SK-N-SH (cell line): ENCODE data around the gene MROH2A. TPM values are rescaled to one million over a fixed set of nuclear protein-coding genes. Genes with fewer than 3 reads are reported as not detected.

Experiments used
- CTCF ChIA-PET: fragments of 300-600, 350-600 bp; formaldehyde crosslinking; extraction: SDS; loops from one replicate; lab custom pipeline; 2021; lab: Yijun Ruan, JAX
- POLR2A ChIA-PET: fragments of 350-600 bp; sonication (Branson Sonifier 250); formaldehyde crosslinking; extraction: SDS; loops from one replicate; lab custom pipeline; 2020; ENCODE audit warnings: antibody characterized with exemption, inconsistent platforms; lab: Yijun Ruan, JAX
- DNase-seq: peaks from one replicate; pipeline ENCODE4 v3.0.0; 2012
- H2AFZ ChIP-seq: fragments of 200-600 bp; sonication (generic); 2 replicates; pipeline ENCODE4 v1.8.1; 2016; ENCODE audit warnings: antibody characterized with exemption, mild to moderate bottlenecking, low read depth
- H3F3A ChIP-seq: fragments of 200-600 bp; sonication (generic); replicated peaks from 2 replicates; pipeline ENCODE3; 2016; ENCODE audit warnings: antibody characterized with exemption, mild to moderate bottlenecking; ENCODE audit not compliant: insufficient read depth
- H3K27ac ChIP-seq, 2 experiments: fragments of 200-500 bp in 1 of 2; fragments of 200-600 bp in 1 of 2; sonication (Bioruptor generic) in 1 of 2; sonication (generic), shearing (Covaris generic) in 1 of 2; 2 replicates each; pipeline versions ENCODE4 v1.5.1 to v1.6.1; 2014 to 2016; ENCODE audit warnings: low read depth in 2 of 2, inconsistent platforms in 1 of 2, low read length in 1 of 2, mild to moderate bottlenecking in 1 of 2, mixed read lengths in 1 of 2
- H3K27me3 ChIP-seq: fragments of 200-600 bp; sonication (generic), shearing (Covaris generic); 2 replicates; pipeline ENCODE4 v1.6.1; 2016; ENCODE audit warnings: mixed run types; ENCODE audit not compliant: insufficient read depth
- H3K36me3 ChIP-seq, 2 experiments: fragments of 200-500 bp in 1 of 2; fragments of 200-600 bp in 1 of 2; sonication (Bioruptor generic) in 1 of 2; sonication (generic) in 1 of 2; replicated peaks in 1 of 2; 2 replicates each; pipeline versions ENCODE3 to v1.5.1; 2014 to 2016; ENCODE audit warnings: low read length in 1 of 2, mild to moderate bottlenecking in 1 of 2; ENCODE audit not compliant: insufficient read depth in 2 of 2, control insufficient read depth in 1 of 2
- H3K4me1 ChIP-seq, 2 experiments: fragments of 200-500 bp in 1 of 2; fragments of 200-600 bp in 1 of 2; sonication (Bioruptor generic) in 1 of 2; sonication (generic), shearing (Covaris generic) in 1 of 2; 2 replicates each; pipeline versions ENCODE4 v1.5.1 to v1.6.1; 2014 to 2016; ENCODE audit warnings: low read depth in 1 of 2, low read length in 1 of 2, mixed run types in 1 of 2; ENCODE audit not compliant: insufficient read depth in 2 of 2, control insufficient read depth in 1 of 2
- H3K4me2 ChIP-seq: fragments of 200-600 bp; sonication (generic), shearing (Covaris generic); 2 replicates; pipeline ENCODE4 v1.6.1; 2017; ENCODE audit warnings: mixed run types
- H3K4me3 ChIP-seq, 2 experiments: fragments of 200-500 bp in 1 of 2; fragments of 200-600 bp in 1 of 2; sonication (Bioruptor generic) in 1 of 2; sonication (generic), shearing (Covaris generic) in 1 of 2; 2 replicates each; pipeline versions ENCODE4 v1.5.1 to v1.8.1; 2014 to 2016; ENCODE audit warnings: low read depth in 2 of 2, inconsistent platforms in 1 of 2, low read length in 1 of 2, mild to moderate bottlenecking in 1 of 2, mixed read lengths in 1 of 2, moderate library complexity in 1 of 2
- H3K79me2 ChIP-seq: fragments of 200-600 bp; sonication (generic); 2 replicates; pipeline ENCODE4 v1.8.1; 2017; ENCODE audit warnings: mild to moderate bottlenecking; ENCODE audit not compliant: insufficient read depth
- H3K9ac ChIP-seq: fragments of 200-600 bp; sonication (generic); 2 replicates; pipeline ENCODE4 v1.6.1; 2017; ENCODE audit warnings: mixed run types
- H3K9me2 ChIP-seq: fragments of 200-600 bp; sonication (generic); 2 replicates; pipeline ENCODE4 v1.6.1; 2017; ENCODE audit warnings: mixed run types
- H3K9me3 ChIP-seq: fragments of 200-600 bp; sonication (generic); 2 replicates; pipeline ENCODE4 v1.6.1; 2017; ENCODE audit warnings: mixed run types, mild to moderate bottlenecking, moderate library complexity
- H4K20me1 ChIP-seq: fragments of 200-600 bp; sonication (generic); 2 replicates; pipeline ENCODE4 v1.6.1; 2017; ENCODE audit warnings: mild to moderate bottlenecking, mixed run types; ENCODE audit not compliant: insufficient read depth
- CHD2 ChIP-seq: fragments of 150-350 bp; IDR thresholded peaks from 2 replicates; pipeline ENCODE4 v1.6.1; 2018; ENCODE audit warnings: low read length; ENCODE audit not compliant: partially characterized antibody
- ELF1 ChIP-seq: IDR thresholded peaks from 2 replicates; pipeline ENCODE4 v1.4.0; 2012
- EP300 ChIP-seq, 2 experiments: IDR thresholded peaks; 2 replicates each; pipeline versions ENCODE4 v1.4.0 to v1.6.1; 2012; ENCODE audit warnings: borderline replicate concordance in 1 of 2, low read depth in 1 of 2, low read length in 1 of 2
- EZH2phosphoT487 ChIP-seq: fragments of 200-600 bp; sonication (generic); IDR thresholded peaks from 2 replicates; pipeline ENCODE4 v1.6.1; 2017; ENCODE audit warnings: low read depth, mixed run types, mild to moderate bottlenecking, antibody characterized with exemption, moderate library complexity, borderline replicate concordance
- FOSL2 ChIP-seq: IDR thresholded peaks from 2 replicates; pipeline ENCODE4 v1.4.0; 2012; ENCODE audit warnings: low read depth, mild to moderate bottlenecking, moderate library complexity, borderline replicate concordance
- FOXJ3 ChIP-seq: sonication (generic); formaldehyde crosslinking; IDR thresholded peaks from 2 replicates; pipeline ENCODE4 v1.5.1; 2020; ENCODE audit warnings: mild to moderate bottlenecking, missing genetic modification reagents
- FOXM1 ChIP-seq: IDR thresholded peaks from 2 replicates; pipeline ENCODE4 v1.4.0; 2012; ENCODE audit warnings: low read depth, mild to moderate bottlenecking
- GATA2 ChIP-seq: sonication (generic); formaldehyde crosslinking; IDR thresholded peaks from 2 replicates; pipeline ENCODE4 v1.5.0; 2020; ENCODE audit warnings: mild to moderate bottlenecking, missing genetic modification reagents
- IRF3 ChIP-seq: fragments of 150-350 bp; IDR thresholded peaks from 2 replicates; pipeline ENCODE4 v1.6.1; 2016; ENCODE audit warnings: mild to moderate bottlenecking, low read depth, low read length
- JUND ChIP-seq: IDR thresholded peaks from 2 replicates; pipeline ENCODE4 v1.4.0; 2012
- MEF2A ChIP-seq: IDR thresholded peaks from 2 replicates; pipeline ENCODE4 v1.4.0; 2012; ENCODE audit warnings: low read depth, borderline replicate concordance
- NFIC ChIP-seq: IDR thresholded peaks from 2 replicates; pipeline ENCODE4 v1.4.0; 2012; ENCODE audit warnings: borderline replicate concordance
- NRF1 ChIP-seq: IDR thresholded peaks from 2 replicates; pipeline ENCODE4 v1.6.1; 2012; ENCODE audit warnings: low read depth, mild to moderate bottlenecking, low read length
- PBX3 ChIP-seq: IDR thresholded peaks from 2 replicates; pipeline ENCODE4; 2012
- RAD21 ChIP-seq: IDR thresholded peaks from 2 replicates; pipeline ENCODE4 v1.6.1; 2012; ENCODE audit warnings: mild to moderate bottlenecking, low read length
- RCOR1 ChIP-seq: fragments of 150-350 bp; IDR thresholded peaks from 2 replicates; pipeline ENCODE4 v1.6.1; 2017; ENCODE audit warnings: antibody characterized with exemption, low read length
- RFX5 ChIP-seq: IDR thresholded peaks from 2 replicates; pipeline ENCODE4 v1.6.1; 2012; ENCODE audit warnings: mild to moderate bottlenecking, improper control_type of control experiment, low read length
- SIN3A ChIP-seq: IDR thresholded peaks from 2 replicates; pipeline ENCODE4 v1.6.1; 2012; ENCODE audit warnings: low read depth, mild to moderate bottlenecking, low read length, moderate library complexity, borderline replicate concordance
- TAF1 ChIP-seq: IDR thresholded peaks from 2 replicates; pipeline ENCODE4 v1.6.1; 2012; ENCODE audit warnings: low read depth, mild to moderate bottlenecking, low read length, moderate library complexity, borderline replicate concordance
- USF1 ChIP-seq: IDR thresholded peaks from 2 replicates; pipeline ENCODE4 v1.4.0; 2012; ENCODE audit warnings: low read depth, borderline replicate concordance
- WGBS: methylation state at CpG from one replicate; pipeline ENCODE4 v1.1.6; 2017; ENCODE audit warnings: low lambda C conversion rate; 5-methylcytosine and 5-hydroxymethylcytosine counted together
- polyA plus RNA-seq, 3 experiments: library from polyadenylated mRNA; depleted of rRNA; stranded (reverse); fragments of >200 nt; gene quantifications; 2 replicates each; pipeline ENCODE4 v1.2.3, GENCODE V29; 2012

The MROH2A gene
- polyA plus RNA-seq, 1 of the 3 experiments (the other 2 are of a cell fraction) = 0.02 TPM

- no peak overlapping the region for H3K9ac ChIP-seq
- no peak overlapping the region for H3K4me3 ChIP-seq
- CTCF ChIA-PET = interaction anchor here (0.9 kb wide), 1 partner anchor 17 kb away, joined by 3 read pairs; no protein-coding TSS in a partner anchor
- no peaks in the 10 kb centered on the region for H4K20me1 ChIP-seq
- H2AFZ ChIP-seq = no peak overlapping the region
- H3K36me3 ChIP-seq = no peaks in the 10 kb centered on the region
- H3K4me2 ChIP-seq = no peak overlapping the region
- TF ChIP-seq PBX3 (no peak), RCOR1 (no peak), IRF3 (no peak), FOXM1 (no peak), MEF2A (no peak), ELF1 (no peak), JUND (no peak), FOSL2 (no peak), RFX5 (no peak), EZH2phosphoT487 (no peak), GATA2 (CRISPR knock-in tag) (no peak), CHD2 (no peak), SIN3A (no peak)
- DNase-seq = no peak
- H3K9me3 ChIP-seq = no peaks in the 10 kb centered on the region; the same call in 1 of the 2 replicates
- no peaks in the 10 kb centered on the region for H3K79me2 ChIP-seq
- WGBS = 33% methylated on average over 3 of the region's 8 CpGs
- POLR2A ChIA-PET = no interaction called here
- H3K27ac ChIP-seq = no peak overlapping the region
- H3K4me1 ChIP-seq = no peaks in the 10 kb centered on the region
- H3F3A ChIP-seq = no peaks in the 10 kb centered on the region
- no peaks in the 10 kb centered on the region for H3K27me3 ChIP-seq
- no peaks in the 10 kb centered on the region for H3K9me2 ChIP-seq
These were observed 25.9 kb downstream of the MROH2A start for GRCh38 chr2:233803994-233804393.

- DNase-seq = no peak
- H3F3A ChIP-seq = no peaks in the 10 kb centered on the region
- H3K4me1 ChIP-seq = no peaks in the 10 kb centered on the region
- no peak overlapping the region for H3K27ac ChIP-seq
- H3K79me2 ChIP-seq = no peaks in the 10 kb centered on the region
- no peak overlapping the region for H2AFZ ChIP-seq
- POLR2A ChIA-PET = no interaction called here
- no peak overlapping the region for H3K4me3 ChIP-seq
- WGBS = 30% methylated on average over 7 of the region's 12 CpGs
- no peaks in the 10 kb centered on the region for H3K9me2 ChIP-seq
- no peak overlapping the region for H3K4me2 ChIP-seq
- TF ChIP-seq TAF1 (no peak), RFX5 (no peak), NFIC (no peak), ELF1 (no peak), RAD21 (no peak), USF1 (no peak), FOXM1 (no peak), EP300 (IDR thresholded peaks at IDR 0.05; ENCODE audit: borderline replicate concordance in 1 of 2, low read depth in 1 of 2, low read length in 1 of 2) (no peak), NRF1 (no peak), FOXJ3 (CRISPR knock-in tag) (no peak), IRF3 (no peak)
- H3K27me3 ChIP-seq = no peaks in the 10 kb centered on the region; the same call in 1 of the 2 replicates
- no peak overlapping the region for H3K9ac ChIP-seq
- no peaks in the 10 kb centered on the region for H4K20me1 ChIP-seq
- CTCF ChIA-PET = no interaction called here
- H3K36me3 ChIP-seq = no peaks in the 10 kb centered on the region
- H3K9me3 ChIP-seq = no peaks in the 10 kb centered on the region; the same call in 1 of the 2 replicates
These were observed 29.2 kb downstream of the MROH2A start for GRCh38 chr2:233807215-233807865.
